HL-60 (cell line): Measurements from ENCODE around the gene CHST9.

Experiments used
- DNase-seq, 2 experiments: peaks; one replicate each; pipeline ENCODE4 v3.0.0-alpha.2; 2010 to 2020; ENCODE audit warnings: low read depth in 1 of 2, low spot score in 1 of 2
- H3K27ac ChIP-seq: fragments of 250-450 bp; sonication (Bioruptor Pico); replicated peaks from 2 replicates; pipeline ENCODE4 v1.5.1; 2020; ENCODE audit warnings: mild to moderate bottlenecking, moderate library complexity
- H3K27me3 ChIP-seq: fragments of 250-450 bp; sonication (Bioruptor Pico); 2 replicates; pipeline ENCODE4 v1.5.1; 2021; ENCODE audit warnings: mild to moderate bottlenecking, moderate library complexity; ENCODE audit not compliant: insufficient read depth, poor library complexity, severe bottlenecking
- H3K4me3 ChIP-seq: replicated peaks from 2 replicates; pipeline ENCODE4 v1.5.1; 2011; ENCODE audit warnings: mild to moderate bottlenecking, control low read depth, low read length; ENCODE audit not compliant: insufficient read depth
- CTCF ChIP-seq: IDR thresholded peaks from one replicate; pipeline ENCODE4 v1.5.1; 2011; ENCODE audit warnings: low read length, control low read depth, inconsistent platforms; ENCODE audit not compliant: insufficient read depth
- GABPA ChIP-seq: IDR thresholded peaks from 2 replicates; pipeline ENCODE4 v1.6.1; 2012; ENCODE audit warnings: low read depth
- POLR2AphosphoS5 ChIP-seq: IDR thresholded peaks from 2 replicates; pipeline ENCODE4 v1.6.1; 2012; ENCODE audit warnings: low read depth
- REST ChIP-seq: IDR thresholded peaks from 2 replicates; pipeline ENCODE4 v1.6.1; 2012; ENCODE audit warnings: low read depth; ENCODE audit not compliant: insufficient replicate concordance
- SPI1 ChIP-seq: IDR thresholded peaks from 2 replicates; pipeline ENCODE4 v1.6.1; 2012; ENCODE audit warnings: low read depth, mild to moderate bottlenecking, borderline replicate concordance

The CHST9 gene

GRCh38 chr18:27118973-27119372, 66.1 kb downstream of the CHST9 start:
- TF ChIP-seq CTCF (no peak), SPI1 (no peak), GABPA (no peak), REST (no peak), POLR2AphosphoS5 (no peak)
- DNase-seq, result no peak
- H3K4me3 ChIP-seq, result no peak overlapping the region
- no peaks in the 10 kb centered on the region for H3K27me3 ChIP-seq
- no peak overlapping the region for H3K27ac ChIP-seq

GRCh38 chr18:27114842-27115241, 70.3 kb downstream of the CHST9 start:
- TF ChIP-seq CTCF, result no peak
- TF ChIP-seq REST, result no peak
- no peak for TF ChIP-seq SPI1
- TF ChIP-seq GABPA, result no peak
- no peak for TF ChIP-seq POLR2AphosphoS5
- Histone ChIP-seq H3K27ac (no peak overlapping the region), H3K4me3 (no peak overlapping the region), H3K27me3 (no peaks in the 10 kb centered on the region)
- no peak for DNase-seq

- no peak for TF ChIP-seq REST
- no peak for TF ChIP-seq SPI1
- no peak for TF ChIP-seq CTCF
- Histone ChIP-seq H3K27ac (no peak overlapping the region), H3K27me3 (no peaks in the 10 kb centered on the region), H3K4me3 (no peak overlapping the region)
- no peak for DNase-seq
Measured at GRCh38 chr18:27113358-27113757, 71.8 kb downstream of the CHST9 start.
